Brain microvascular endothelial cell (primary cell): ENCODE results near the gene LSAMP.

ENCODE experiments used
- DNase-seq: peaks from one replicate; pipeline ENCODE4 v3.0.0-alpha.2; 2020
- H3K27ac ChIP-seq: fragments of 250-450 bp; sonication (Bioruptor Pico); 2 replicates; pipeline ENCODE4 v1.5.1; 2020; ENCODE audit warnings: mild to moderate bottlenecking, moderate library complexity
- H3K27me3 ChIP-seq: fragments of 250-450 bp; sonication (Bioruptor Pico); replicated peaks from 2 replicates; pipeline ENCODE4 v1.5.1; 2020; ENCODE audit warnings: mild to moderate bottlenecking
- H3K36me3 ChIP-seq: fragments of 250-450 bp; sonication (Bioruptor Pico); replicated peaks from 2 replicates; pipeline ENCODE4 v1.5.1; 2020; ENCODE audit warnings: mild to moderate bottlenecking
- H3K4me3 ChIP-seq: 2 replicates; pipeline ENCODE4 v1.5.1; 2011; ENCODE audit warnings: low read depth, mild to moderate bottlenecking, control low read depth, low read length, moderate library complexity
- CTCF ChIP-seq: IDR thresholded peaks from 2 replicates; pipeline ENCODE4 v1.5.1; 2011; ENCODE audit warnings: low read depth, mild to moderate bottlenecking, moderate library complexity, low read length, control low read depth, inconsistent platforms; ENCODE audit errors: missing control alignments
- in situ Hi-C: cut with HindIII; loops from 2 replicates; pipeline ENCODE4 v1.10.0; 2017; ENCODE audit warnings: low sequenced_read_pairs, low pct_ligation_motif_present

Gene LSAMP

GRCh38 chr3:116281313-116282143 is 163.8 kb downstream of the LSAMP start:
- no peak for TF ChIP-seq CTCF
- H3K27me3 ChIP-seq, result no peaks in the 10 kb centered on the region

GRCh38 chr3:116280130-116280740 is 165.1 kb downstream of the LSAMP start:
- TF ChIP-seq CTCF, result no peak
- H3K4me3 ChIP-seq, result no peak overlapping the region
- in situ Hi-C loops, result no loop called here
- H3K36me3 ChIP-seq, result no peaks in the 10 kb centered on the region
- no peak overlapping the region for H3K27ac ChIP-seq
- no peaks in the 10 kb centered on the region for H3K27me3 ChIP-seq
- DNase-seq, result no peak

More at GRCh38 chr3:116281313-116282143, 163.8 kb downstream of the LSAMP start:
- DNase-seq, result no peak
- Histone ChIP-seq H3K4me3 (no peak overlapping the region), H3K27ac (no peak overlapping the region), H3K36me3 (no peaks in the 10 kb centered on the region)
- in situ Hi-C loops, result no loop called here

- no peaks in the 10 kb centered on the region for H3K36me3 ChIP-seq
- H3K27me3 ChIP-seq, result no peaks in the 10 kb centered on the region
- no peak for DNase-seq
- no peak overlapping the region for H3K27ac ChIP-seq
- in situ Hi-C loops, result no loop called here
- H3K4me3 ChIP-seq, result no peak overlapping the region
- TF ChIP-seq CTCF, result no peak
Measured at GRCh38 chr3:116276675-116277074, 168.6 kb downstream of the LSAMP start.

GRCh38 chr3:116270056-116270455 is 175.2 kb downstream of the LSAMP start:
- Histone ChIP-seq H3K27ac (no peak overlapping the region), H3K36me3 (no peaks in the 10 kb centered on the region), H3K4me3 (no peak overlapping the region), H3K27me3 (no peaks in the 10 kb centered on the region)
- DNase-seq, result no peak
- in situ Hi-C loops, result no loop called here
- no peak for TF ChIP-seq CTCF

GRCh38 chr3:116267116-116267515 is 178.2 kb downstream of the LSAMP start:
- in situ Hi-C loops, result no loop called here
- no peak overlapping the region for H3K4me3 ChIP-seq
- no peaks in the 10 kb centered on the region for H3K36me3 ChIP-seq
- no peak for DNase-seq
- H3K27ac ChIP-seq, result no peak overlapping the region
- TF ChIP-seq CTCF, result no peak
- H3K27me3 ChIP-seq, result no peaks in the 10 kb centered on the region
